Activated T-cell treated with anti-CD3 and anti-CD28 coated beads for 24 hours (primary cell): ENCODE measurements around the gene SPATA20.

Experiments used
- DNase-seq: peaks from one replicate; pipeline ENCODE4 v3.0.0-alpha.2; 2020; ENCODE audit warnings: low read depth

Gene SPATA20

DNA sequence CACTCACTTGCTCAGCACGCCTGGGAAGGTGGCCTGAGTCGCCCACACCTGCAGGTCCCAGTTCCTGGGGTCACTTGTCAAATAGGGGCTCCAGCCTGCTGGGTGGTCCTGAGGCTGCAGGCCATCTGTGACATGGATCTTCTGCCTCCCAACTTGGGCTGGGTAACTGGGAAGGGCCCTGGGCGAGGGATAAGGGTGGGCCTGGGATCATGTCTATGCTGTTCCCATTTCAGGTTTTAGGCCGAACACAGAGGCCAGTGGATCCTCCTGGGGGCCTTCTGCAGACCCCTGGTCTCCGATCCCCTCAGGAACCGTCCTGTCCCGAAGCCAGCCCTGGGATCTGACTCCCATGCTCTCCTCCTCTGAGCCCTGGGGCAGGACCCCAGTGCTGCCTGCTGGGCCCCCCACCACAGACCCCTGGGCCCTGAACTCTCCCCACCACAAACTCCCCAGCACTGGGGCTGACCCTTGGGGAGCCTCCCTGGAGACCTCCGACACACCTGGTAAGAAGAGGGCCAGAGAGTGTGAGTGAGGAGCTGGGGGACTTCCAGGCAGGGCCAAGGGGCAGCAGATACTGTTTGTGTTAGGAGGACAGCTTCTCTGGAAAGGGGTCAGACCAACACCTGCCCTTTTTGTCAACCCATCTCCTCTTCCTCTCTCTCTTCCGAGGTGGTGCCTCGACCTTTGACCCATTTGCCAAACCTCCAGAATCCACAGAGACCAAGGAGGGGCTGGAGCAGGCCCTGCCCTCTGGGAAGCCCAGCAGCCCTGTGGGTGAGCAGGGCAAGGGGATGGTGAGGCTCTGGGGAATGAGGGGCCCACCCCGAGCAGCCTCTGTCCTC lies 6.2 kb upstream of the SPATA20 start:
- DNase-seq, result no peak

DNA sequence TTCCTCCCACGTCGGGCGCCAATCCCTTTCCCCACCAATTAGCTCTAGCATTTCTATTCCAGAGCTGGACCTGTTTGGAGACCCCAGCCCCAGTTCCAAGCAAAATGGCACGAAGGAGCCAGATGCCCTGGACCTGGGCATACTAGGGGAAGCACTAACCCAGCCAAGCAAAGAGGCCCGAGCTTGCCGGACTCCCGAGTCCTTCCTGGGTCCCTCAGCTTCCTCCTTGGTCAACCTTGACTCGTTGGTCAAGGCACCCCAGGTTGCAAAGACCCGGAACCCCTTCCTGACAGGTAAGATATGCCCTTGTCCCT lies 5.6 kb upstream of the SPATA20 start:
- DNase-seq, result no peak

GRCh38 chr17:50541716-50542688 lies 5.0 kb upstream of the SPATA20 start:
- DNase-seq, result peak; percentile 81

DNA sequence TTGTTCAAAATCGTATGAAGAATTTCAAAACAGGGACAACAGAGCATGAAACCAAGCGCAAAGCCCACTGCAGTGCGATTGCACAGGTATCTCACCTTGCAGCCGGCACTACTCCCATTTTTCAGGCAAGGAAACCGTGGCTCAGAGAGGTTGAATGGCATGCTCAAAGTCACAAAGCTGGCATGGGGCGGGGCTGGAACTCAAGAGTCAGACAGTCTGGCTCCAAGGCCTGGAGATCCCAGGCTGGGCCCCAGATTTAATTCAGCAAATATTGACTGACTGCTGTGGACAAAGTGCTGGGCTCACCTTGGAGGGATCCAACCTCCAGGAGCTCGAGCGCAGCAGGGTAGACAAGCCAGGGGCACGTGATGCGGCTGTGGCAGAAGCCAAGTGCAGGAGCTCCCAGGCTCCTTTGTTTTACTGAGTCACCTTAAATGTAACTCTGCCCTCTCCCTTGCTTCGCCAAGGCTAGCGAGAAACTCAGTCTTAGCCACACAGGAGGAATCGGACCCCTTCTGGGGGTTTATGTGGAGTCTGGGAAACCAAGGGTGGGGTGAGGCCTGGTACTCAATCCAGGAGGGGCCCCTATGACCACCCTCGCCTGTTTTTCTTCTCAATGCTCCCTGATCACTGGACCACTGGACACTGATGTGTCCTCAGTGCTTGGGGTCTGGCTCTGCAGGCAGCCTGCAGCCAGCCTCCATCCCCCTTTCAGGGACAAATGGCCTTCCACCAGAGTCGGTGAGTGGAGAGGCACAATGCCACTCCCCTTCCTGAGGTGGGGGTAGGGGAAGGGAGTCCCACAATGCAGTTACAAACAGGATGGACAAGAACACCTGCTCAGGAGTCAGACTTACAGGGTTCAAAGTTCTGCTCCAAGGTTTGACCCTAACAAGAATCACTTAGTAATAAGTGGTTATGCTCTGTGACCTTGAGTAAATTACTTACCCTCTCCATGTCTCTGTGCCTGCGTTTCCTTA lies 3.9 kb upstream of the SPATA20 start:
- DNase-seq, result no peak

- no peak for DNase-seq
Observed at GRCh38 chr17:50544516-50544915, 2.5 kb upstream of the SPATA20 start.

DNA sequence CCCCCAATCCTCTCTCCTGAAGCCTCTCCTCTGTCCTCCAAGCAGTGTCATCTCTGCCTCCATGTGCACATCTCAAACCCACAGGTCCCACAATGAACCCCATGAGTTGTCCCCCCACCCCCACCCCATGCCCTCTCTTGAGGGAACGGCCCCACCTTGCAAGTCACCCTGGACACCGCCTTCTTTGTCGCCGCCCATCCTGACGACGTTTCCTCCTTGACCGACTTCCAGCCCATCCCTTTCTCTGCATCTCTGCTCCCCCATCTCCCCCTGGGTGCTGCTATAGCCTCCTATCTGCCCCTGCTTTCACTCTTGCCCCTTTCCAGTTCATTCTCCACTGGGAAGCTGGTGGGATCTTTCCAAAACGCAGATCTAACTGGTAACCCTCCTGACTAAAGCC lies 1.7 kb upstream of the SPATA20 start:
- DNase-seq, result no peak

GRCh38 chr17:50546701-50547034 lies 306 bp upstream of the SPATA20 start:
- DNase-seq, result no peak

GRCh38 chr17:50547736-50548083 lies 736 bp downstream of the SPATA20 start:
- DNase-seq, result no peak

DNA sequence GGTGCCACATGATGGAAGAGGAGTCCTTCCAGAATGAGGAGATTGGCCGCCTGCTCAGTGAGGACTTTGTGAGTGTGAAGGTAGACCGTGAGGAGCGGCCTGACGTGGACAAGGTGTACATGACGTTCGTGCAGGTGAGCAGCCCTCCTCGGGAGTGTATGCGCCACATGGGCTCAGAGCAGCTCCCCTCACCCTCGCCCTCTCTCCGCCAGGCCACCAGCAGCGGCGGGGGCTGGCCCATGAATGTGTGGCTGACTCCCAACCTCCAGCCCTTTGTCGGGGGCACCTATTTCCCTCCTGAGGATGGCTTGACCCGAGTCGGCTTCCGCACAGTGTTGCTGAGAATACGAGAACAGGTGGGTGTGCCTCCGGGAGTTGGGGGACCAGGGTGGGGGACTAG lies 1.9 kb downstream of the SPATA20 start:
- DNase-seq, result no peak

GRCh38 chr17:50549256-50549941 lies 2.4 kb downstream of the SPATA20 start:
- no peak for DNase-seq

DNA sequence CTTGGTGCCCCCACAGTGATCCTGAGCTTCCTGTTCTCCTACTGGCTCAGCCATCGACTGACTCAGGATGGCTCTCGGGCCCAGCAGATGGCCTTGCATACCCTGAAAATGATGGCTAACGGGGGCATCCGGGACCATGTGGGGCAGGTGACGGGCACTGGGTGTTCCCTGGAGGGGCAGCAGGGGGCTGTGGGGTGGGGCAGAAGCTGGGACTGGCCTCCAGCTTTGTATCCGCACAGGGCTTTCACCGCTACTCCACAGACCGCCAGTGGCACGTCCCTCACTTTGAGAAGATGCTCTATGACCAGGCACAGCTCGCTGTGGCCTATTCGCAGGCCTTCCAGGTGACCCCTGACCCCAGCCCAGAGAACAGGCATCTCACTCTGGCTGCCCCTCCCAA lies 3.0 kb downstream of the SPATA20 start:
- no peak for DNase-seq

GRCh38 chr17:50550661-50551432 lies 3.9 kb downstream of the SPATA20 start:
- DNase-seq, result no peak

DNA sequence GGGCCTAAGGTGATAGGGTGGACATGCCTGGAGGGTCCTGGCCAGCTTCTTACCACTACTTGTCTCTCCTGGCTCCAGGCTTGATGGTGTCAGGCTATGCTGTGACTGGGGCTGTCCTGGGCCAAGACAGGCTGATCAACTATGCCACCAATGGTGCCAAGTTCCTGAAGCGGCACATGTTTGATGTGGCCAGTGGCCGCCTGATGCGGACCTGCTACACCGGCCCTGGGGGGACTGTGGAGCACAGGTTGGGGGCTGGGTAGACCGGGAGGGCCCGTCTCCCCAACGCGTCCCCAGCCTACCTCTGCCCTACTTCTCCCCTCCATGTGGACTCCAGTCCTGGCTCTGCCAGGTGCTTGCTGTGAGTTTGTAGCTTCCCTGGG lies 4.5 kb downstream of the SPATA20 start:
- no peak for DNase-seq

- no peak for DNase-seq
Observed at GRCh38 chr17:50551884-50552283, 4.9 kb downstream of the SPATA20 start.

DNA sequence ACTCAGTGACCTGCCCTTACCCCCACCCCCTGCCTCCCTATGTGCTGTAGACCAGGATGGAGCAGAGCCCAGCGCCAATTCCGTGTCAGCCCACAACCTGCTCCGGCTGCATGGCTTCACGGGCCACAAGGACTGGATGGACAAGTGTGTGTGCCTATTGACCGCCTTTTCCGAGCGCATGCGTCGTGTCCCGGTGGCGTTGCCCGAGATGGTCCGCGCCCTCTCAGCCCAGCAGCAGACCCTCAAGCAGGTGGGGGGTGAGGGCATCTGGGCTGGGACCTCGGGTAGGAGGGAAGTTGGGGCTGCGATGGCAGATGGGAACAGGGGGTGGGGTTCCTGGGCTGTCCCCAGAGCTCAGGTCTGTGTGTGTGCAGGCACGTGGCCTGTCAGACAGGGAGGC lies 7.2 kb downstream of the SPATA20 start:
- no peak for DNase-seq

DNA sequence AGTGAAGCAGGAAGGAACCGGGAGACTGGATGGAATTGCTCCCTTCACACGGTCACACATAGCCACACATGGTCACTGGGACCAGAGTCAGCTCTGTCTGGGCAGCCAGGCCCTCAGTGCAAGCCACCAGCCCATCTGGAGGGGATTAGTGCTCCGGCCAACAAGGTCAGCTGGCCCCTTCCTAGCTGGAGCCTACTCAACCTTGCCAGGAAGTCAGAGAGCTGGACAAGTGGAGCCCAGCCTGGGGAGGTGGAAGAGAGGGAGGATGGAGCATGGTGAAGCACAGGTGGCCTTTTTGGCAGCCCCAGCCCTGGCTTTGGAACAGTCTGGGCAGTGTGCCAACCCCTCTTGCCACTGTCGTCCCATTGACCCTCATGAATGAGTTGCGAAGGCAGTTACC lies 9.8 kb downstream of the SPATA20 start:
- DNase-seq, result no peak

GRCh38 chr17:50557630-50558029 lies 10.7 kb downstream of the SPATA20 start:
- no peak for DNase-seq

DNA sequence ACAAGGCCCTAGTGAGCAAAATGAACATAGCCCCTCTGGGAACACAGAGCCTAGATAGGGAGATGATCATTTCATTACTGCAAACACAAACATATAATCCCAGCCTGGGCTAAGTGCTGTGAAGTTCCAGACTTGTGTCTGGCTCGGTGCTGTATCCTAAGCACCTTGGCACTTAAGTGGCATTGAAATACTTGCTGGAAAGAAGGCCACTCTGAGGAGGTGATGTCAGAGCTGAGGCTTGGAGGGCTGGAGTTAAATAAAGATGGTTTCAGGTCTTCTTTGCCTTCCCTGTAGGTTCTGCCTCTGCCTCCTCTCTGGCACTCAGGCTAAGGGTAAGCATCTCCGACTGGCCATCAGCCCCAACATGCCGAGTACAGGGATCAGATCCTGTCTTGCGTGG lies 11.1 kb downstream of the SPATA20 start:
- DNase-seq, result no peak

DNA sequence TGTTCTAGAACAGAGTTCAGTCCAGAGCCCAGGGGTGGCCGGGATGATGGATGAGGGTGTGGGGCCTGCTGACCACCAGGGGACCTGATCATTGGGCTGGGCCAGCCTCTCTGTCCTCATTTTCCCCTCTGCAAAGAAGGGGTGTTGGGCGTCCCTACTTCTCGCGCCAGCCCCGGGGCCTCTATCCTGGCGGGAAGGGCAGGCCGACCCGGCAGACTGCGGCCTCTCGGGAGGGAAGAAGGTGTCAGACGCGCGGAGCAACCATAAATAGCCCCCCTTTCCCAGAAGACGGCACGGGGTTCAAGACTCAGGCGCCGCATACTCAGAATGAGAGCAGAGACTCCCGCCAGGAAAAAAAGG lies 11.6 kb downstream of the SPATA20 start:
- no peak for DNase-seq

DNA sequence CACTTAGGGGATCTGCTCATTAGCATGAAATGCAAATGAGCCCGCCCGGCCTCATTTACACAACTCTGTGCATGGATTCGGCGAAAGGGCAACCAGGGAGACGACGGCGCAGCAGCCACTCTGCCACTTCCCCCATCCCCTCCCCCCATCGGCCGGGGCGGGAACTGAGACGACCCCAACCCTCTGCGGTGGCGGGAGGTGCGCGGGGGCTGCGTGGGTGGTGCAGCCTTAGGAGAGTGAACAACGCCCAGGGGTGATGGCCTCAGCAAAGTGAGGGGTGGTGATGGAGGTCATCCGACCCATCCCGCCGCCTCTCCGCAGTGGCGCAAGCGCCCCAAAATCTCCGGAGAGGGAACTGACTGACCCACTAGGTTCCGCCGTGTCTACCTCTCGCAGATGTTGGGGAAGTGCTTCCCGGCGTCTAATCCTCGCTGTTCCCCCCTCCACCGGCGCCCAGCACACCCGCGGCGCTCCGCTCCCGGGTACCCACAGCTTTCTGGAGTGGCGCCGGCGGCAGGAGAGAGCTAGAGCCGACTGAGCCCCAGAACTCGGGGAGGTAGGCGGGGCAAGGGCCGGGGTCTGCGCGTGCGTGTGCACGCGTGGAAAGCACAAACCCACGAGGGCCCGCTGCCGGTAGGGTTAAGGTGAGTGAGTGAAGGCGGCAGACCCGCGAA lies 12.1 kb downstream of the SPATA20 start:
- DNase-seq, result no peak
